SK-N-MC (cell line): ENCODE measurements around the gene MATCAP1.

ENCODE experiments used
- DNase-seq: peaks from one replicate; pipeline ENCODE4 v3.0.0-alpha.2; 2011; ENCODE audit warnings: low read depth, low spot score
- H3K27ac ChIP-seq: fragments of 200-600 bp; sonication (generic); 2 replicates; pipeline ENCODE4 v1.5.1; 2016; ENCODE audit warnings: mixed run types
- H3K36me3 ChIP-seq: fragments of 200-600 bp; sonication (generic); 2 replicates; pipeline ENCODE4 v1.6.1; 2017; ENCODE audit warnings: antibody characterized with exemption, low read length, mixed read lengths; ENCODE audit not compliant: insufficient read depth
- H3K4me3 ChIP-seq: fragments of 200-600 bp; sonication (generic); 2 replicates; pipeline ENCODE4 v1.5.1; 2016
- H3K9ac ChIP-seq: fragments of 200-600 bp; sonication (generic); 2 replicates; pipeline ENCODE4 v1.8.0; 2017; ENCODE audit warnings: mixed run types, mixed read lengths; ENCODE audit not compliant: insufficient read length
- H3K9me3 ChIP-seq: fragments of 200-600 bp; sonication (generic); 2 replicates; pipeline ENCODE4 v1.6.1; 2017; ENCODE audit warnings: low read depth, mild to moderate bottlenecking, antibody characterized with exemption, low read length, moderate library complexity, mixed read lengths
- EZH2 ChIP-seq: fragments of 200-600 bp; sonication (generic); IDR thresholded peaks from one replicate; pipeline ENCODE4 v1.6.1; 2017; ENCODE audit warnings: antibody characterized with exemption
- FOXP2 ChIP-seq: optimal IDR thresholded peaks from 2 replicates; pipeline ENCODE3; 2011; ENCODE audit warnings: mild to moderate bottlenecking, moderate library complexity; ENCODE audit not compliant: insufficient read depth; ENCODE audit errors: extremely low read length, control extremely low read depth
- POLR2AphosphoS5 ChIP-seq: IDR thresholded peaks from 2 replicates; pipeline ENCODE4 v1.6.1; 2012; ENCODE audit warnings: mild to moderate bottlenecking, low read depth, low read length, borderline replicate concordance

The MATCAP1 gene

GRCh38 chr16:67183627-67184452, at the start of gene MATCAP1:
MATCAP1 (minus strand) TSS chr16:67183963; CDS start chr16:67180610, 3,353 bp downstream.
- peak; percentile 76 for DNase-seq
- Histone ChIP-seq H3K9ac (peak within 1 kb of the TSS; percentile 83), H3K9me3 (no peaks in the 10 kb centered on the region), H3K27ac (peak within 1 kb of the TSS; percentile 85), H3K4me3 (peak within 1 kb of the TSS; percentile 85), H3K36me3 (no peaks in the 10 kb centered on the region)
- TF ChIP-seq EZH2 (no peak), POLR2AphosphoS5 (peak; percentile 15; the same call in 1 of the 2 replicates)

- no peak for DNase-seq
- no peak overlapping the region for H3K9ac ChIP-seq
- TF ChIP-seq FOXP2 (no peak), EZH2 (no peak), POLR2AphosphoS5 (no peak)
- no peaks in the 10 kb centered on the region for H3K9me3 ChIP-seq
- no peak overlapping the region for H3K27ac ChIP-seq
- H3K4me3 ChIP-seq, result no peak overlapping the region
- H3K36me3 ChIP-seq, result no peaks in the 10 kb centered on the region; the same call in 1 of the 2 replicates
These were observed 47.3 kb upstream of the MATCAP1 start for GRCh38 chr16:67230809-67231660.

- DNase-seq, result no peak
These were observed 46.4 kb upstream of the MATCAP1 start for GRCh38 chr16:67229906-67230808.

GRCh38 chr16:67228905-67229304, 45.1 kb upstream of the MATCAP1 start:
- Histone ChIP-seq H3K27ac (no peak overlapping the region), H3K4me3 (no peak overlapping the region), H3K9me3 (no peaks in the 10 kb centered on the region), H3K9ac (no peak overlapping the region), H3K36me3 (no peaks in the 10 kb centered on the region; the same call in 1 of the 2 replicates)
- TF ChIP-seq POLR2AphosphoS5 (no peak), FOXP2 (no peak), EZH2 (no peak)
- no peak for DNase-seq

More at GRCh38 chr16:67229906-67230808, 46.4 kb upstream of the MATCAP1 start:
- Histone ChIP-seq H3K36me3 (no peaks in the 10 kb centered on the region; the same call in 1 of the 2 replicates), H3K9ac (no peak overlapping the region), H3K27ac (no peak overlapping the region), H3K4me3 (no peak overlapping the region), H3K9me3 (no peaks in the 10 kb centered on the region)
- TF ChIP-seq POLR2AphosphoS5 (no peak), EZH2 (no peak), FOXP2 (no peak)

- H3K27ac ChIP-seq, result no peak overlapping the region
- H3K36me3 ChIP-seq, result no peaks in the 10 kb centered on the region; the same call in 1 of the 2 replicates
These were observed 44.4 kb upstream of the MATCAP1 start for GRCh38 chr16:67228034-67228785.

GRCh38 chr16:67227567-67227921, 43.8 kb upstream of the MATCAP1 start:
- no peak for DNase-seq
- peak overlapping the region; percentile 88 for H3K4me3 ChIP-seq
- TF ChIP-seq EZH2 (no peak), POLR2AphosphoS5 (no peak), FOXP2 (no peak)
- H3K9ac ChIP-seq, result peak overlapping the region; percentile 85
- H3K36me3 ChIP-seq, result no peaks in the 10 kb centered on the region; the same call in 1 of the 2 replicates
- H3K9me3 ChIP-seq, result no peaks in the 10 kb centered on the region
- no peak overlapping the region for H3K27ac ChIP-seq

More at GRCh38 chr16:67228034-67228785, 44.4 kb upstream of the MATCAP1 start:
- DNase-seq, result no peak
- Histone ChIP-seq H3K9me3 (no peaks in the 10 kb centered on the region), H3K4me3 (peak overlapping the region; percentile 88), H3K9ac (no peak overlapping the region)
- TF ChIP-seq POLR2AphosphoS5 (no peak), FOXP2 (no peak), EZH2 (no peak)

GRCh38 chr16:67226804-67227566, 43.2 kb upstream of the MATCAP1 start, which contains the start of gene TMEM208:
TMEM208 (plus strand) TSS chr16:67227130; CDS start chr16:67227219, 89 bp downstream.
- Histone ChIP-seq H3K4me3 (peak within 1 kb of the TSS; percentile 88), H3K27ac (no peak within 1 kb of the TSS)
- no peak for DNase-seq

More at GRCh38 chr16:67226804-67227566, 43.2 kb upstream of the MATCAP1 start, which contains the start of gene TMEM208:
- H3K9ac ChIP-seq, result peak within 1 kb of the TSS; percentile 85
- no peaks in the 10 kb centered on the region; the same call in 1 of the 2 replicates for H3K36me3 ChIP-seq
- TF ChIP-seq EZH2 (no peak), POLR2AphosphoS5 (peak; percentile 71; the same call in 1 of the 2 replicates)
- H3K9me3 ChIP-seq, result no peaks in the 10 kb centered on the region
